ENCODE measurements around the gene GTPBP6.
"Not testable (repeated sequence)": the region's sequence is repeated elsewhere in the genome, so short reads cannot be mapped to it uniquely, and the experiment has no call there.

Gene GTPBP6

GRCh38 chrX:258291-259040 lies 60.1 kb downstream of the GTPBP6 start:
- Histone ChIP-seq H3K9ac (no peak overlapping the region), H4K20me1 (ENCODE audit: insufficient read depth) (no peaks in the 10 kb centered on the region), H3K4me2 (no peak overlapping the region), H2AFZ (ENCODE audit: low read depth) (no peak overlapping the region), H3K27me3 (ENCODE audit: insufficient read depth, low read depth) (no peaks in the 10 kb centered on the region), H3K4me1 (ENCODE audit: low read depth, poor library complexity, severe bottlenecking) (no peaks in the 10 kb centered on the region), H3K4me3 (IDR thresholded peaks at IDR 0.05; ENCODE audit: insufficient read depth, low read depth, low read length) (no peak overlapping the region), H3K36me3 (ENCODE audit: insufficient read depth) (no peaks in the 10 kb centered on the region), H3K27ac (no peak overlapping the region), H3K79me2 (ENCODE audit: insufficient read depth, low read depth) (no peaks in the 10 kb centered on the region)
- TF ChIP-seq CTCF (conservative IDR thresholded peaks at IDR 0.05; ENCODE audit: low read depth, low read length) = no peak

GRCh38 chrX:257681-258289 lies 60.8 kb downstream of the GTPBP6 start:
- no peak overlapping the region for H3K27ac ChIP-seq

GRCh38 chrX:257054-257453 lies 61.5 kb downstream of the GTPBP6 start:
- not testable (repeated sequence) for H4K20me1 ChIP-seq (ENCODE audit: insufficient read depth); H3K27me3 ChIP-seq (ENCODE audit: insufficient read depth, low read depth); H2AFZ ChIP-seq (ENCODE audit: low read depth); H3K4me1 ChIP-seq (ENCODE audit: low read depth, poor library complexity, severe bottlenecking); H3K36me3 ChIP-seq (ENCODE audit: insufficient read depth); H3K4me2 ChIP-seq; H3K4me3 ChIP-seq (IDR thresholded peaks at IDR 0.05; ENCODE audit: insufficient read depth, low read depth, low read length); H3K27ac ChIP-seq; H3K79me2 ChIP-seq (ENCODE audit: insufficient read depth, low read depth); H3K9ac ChIP-seq

More at GRCh38 chrX:257681-258289, 60.8 kb downstream of the GTPBP6 start:
- no peaks in the 10 kb centered on the region for H3K27me3 ChIP-seq (ENCODE audit: insufficient read depth, low read depth)
- H3K4me2 ChIP-seq = no peak overlapping the region
- no peaks in the 10 kb centered on the region for H4K20me1 ChIP-seq (ENCODE audit: insufficient read depth)
- no peak overlapping the region for H2AFZ ChIP-seq (ENCODE audit: low read depth)
- H3K4me1 ChIP-seq (ENCODE audit: low read depth, poor library complexity, severe bottlenecking) = no peaks in the 10 kb centered on the region
- H3K4me3 ChIP-seq (IDR thresholded peaks at IDR 0.05; ENCODE audit: insufficient read depth, low read depth, low read length) = no peak overlapping the region
- TF ChIP-seq CTCF (conservative IDR thresholded peaks at IDR 0.05; ENCODE audit: low read depth, low read length) = no peak
- no peak overlapping the region for H3K9ac ChIP-seq
- no peaks in the 10 kb centered on the region for H3K79me2 ChIP-seq (ENCODE audit: insufficient read depth, low read depth)
- H3K36me3 ChIP-seq (ENCODE audit: insufficient read depth) = no peaks in the 10 kb centered on the region

GRCh38 chrX:255923-256331 lies 62.7 kb downstream of the GTPBP6 start:
- no peaks in the 10 kb centered on the region for H3K4me1 ChIP-seq (ENCODE audit: low read depth, poor library complexity, severe bottlenecking)
- H2AFZ ChIP-seq (ENCODE audit: low read depth) = no peak overlapping the region
- no peak overlapping the region for H3K9ac ChIP-seq
- H3K27ac ChIP-seq = no peak overlapping the region
- H3K79me2 ChIP-seq (ENCODE audit: insufficient read depth, low read depth) = no peaks in the 10 kb centered on the region
- no peak for TF ChIP-seq CTCF (conservative IDR thresholded peaks at IDR 0.05; ENCODE audit: low read depth, low read length)
- H3K36me3 ChIP-seq (ENCODE audit: insufficient read depth) = no peaks in the 10 kb centered on the region
- H3K27me3 ChIP-seq (ENCODE audit: insufficient read depth, low read depth) = no peaks in the 10 kb centered on the region
- no peaks in the 10 kb centered on the region for H4K20me1 ChIP-seq (ENCODE audit: insufficient read depth)
- H3K4me3 ChIP-seq (IDR thresholded peaks at IDR 0.05; ENCODE audit: insufficient read depth, low read depth, low read length) = no peak overlapping the region
- H3K4me2 ChIP-seq = no peak overlapping the region
